DMS79 treated with DMSO at 0.1 percent for 48 hours (cell line): Measurements from ENCODE around the gene CNOT11.

Source experiments
- DNase-seq: peaks from one replicate; lab custom pipeline; 2025; lab: John Stamatoyannopoulos, UW

Gene CNOT11

GRCh38 chr2:101278925-101279324 lies 26.2 kb downstream of the CNOT11 start:
- DNase-seq, result no peak

- no peak for DNase-seq
These were observed 28.8 kb downstream of the CNOT11 start for GRCh38 chr2:101281482-101281881.

- DNase-seq, result no peak
These were observed 30.3 kb downstream of the CNOT11 start for GRCh38 chr2:101282980-101283379.

- DNase-seq, result no peak
These were observed 34.0 kb downstream of the CNOT11 start for GRCh38 chr2:101286684-101287083.

GRCh38 chr2:101287303-101287702 lies 34.6 kb downstream of the CNOT11 start:
- no peak for DNase-seq

GRCh38 chr2:101290711-101291110 lies 38.0 kb downstream of the CNOT11 start:
- DNase-seq, result no peak

GRCh38 chr2:101291973-101292372 lies 39.3 kb downstream of the CNOT11 start:
- DNase-seq, result no peak

GRCh38 chr2:101293544-101293943 lies 40.9 kb downstream of the CNOT11 start:
- DNase-seq, result no peak

GRCh38 chr2:101294861-101295260 lies 42.2 kb downstream of the CNOT11 start:
- DNase-seq, result no peak

GRCh38 chr2:101295895-101296294 lies 43.2 kb downstream of the CNOT11 start:
- no peak for DNase-seq

- no peak for DNase-seq
These were observed 43.7 kb downstream of the CNOT11 start for GRCh38 chr2:101296371-101296770.

- no peak for DNase-seq
These were observed 44.7 kb downstream of the CNOT11 start for GRCh38 chr2:101297383-101297782.

GRCh38 chr2:101299604-101300003 lies 46.9 kb downstream of the CNOT11 start:
- DNase-seq, result no peak

- no peak for DNase-seq
These were observed 47.5 kb downstream of the CNOT11 start for GRCh38 chr2:101300164-101300563.

GRCh38 chr2:101300836-101301235 lies 48.1 kb downstream of the CNOT11 start:
- DNase-seq, result no peak

GRCh38 chr2:101302016-101302415 lies 49.3 kb downstream of the CNOT11 start:
- no peak for DNase-seq

- DNase-seq, result no peak
These were observed 51.0 kb downstream of the CNOT11 start for GRCh38 chr2:101303688-101304087.

- DNase-seq, result no peak
These were observed 52.3 kb downstream of the CNOT11 start for GRCh38 chr2:101305035-101305434.

GRCh38 chr2:101305492-101306078 lies 52.9 kb downstream of the CNOT11 start:
- no peak for DNase-seq

GRCh38 chr2:101306410-101306809 lies 53.7 kb downstream of the CNOT11 start:
- no peak for DNase-seq

GRCh38 chr2:101307503-101307902 lies 54.8 kb downstream of the CNOT11 start:
- no peak for DNase-seq

- no peak for DNase-seq
These were observed 55.3 kb downstream of the CNOT11 start for GRCh38 chr2:101307950-101308431.

- peak; percentile 67 for DNase-seq
These were observed 55.9 kb downstream of the CNOT11 start, which contains the start of gene RNF149 for GRCh38 chr2:101308432-101309210. Gene RNF149, minus strand, starts transcription at chr2:101308701. Its CDS starts 113 bp downstream, at chr2:101308588.
